Fibroblast of pulmonary artery (primary cell): ENCODE measurements around the gene SMYD2.

Experiments
- DNase-seq: peaks from one replicate; pipeline ENCODE4 v3.0.0-alpha.2; 2010; ENCODE audit warnings: low read depth
- H3K4me3 ChIP-seq: replicated peaks from 2 replicates; pipeline ENCODE4 v1.5.1; 2011; ENCODE audit warnings: low read depth, mild to moderate bottlenecking, control low read depth, low read length, moderate library complexity
- TF ChIP-seq, protein P1 (sequence below): IDR thresholded peaks from 2 replicates; pipeline ENCODE4 v1.5.1; 2011; ENCODE audit warnings: mild to moderate bottlenecking, control low read depth, low read length, inconsistent platforms; ENCODE audit errors: missing control alignments

The SMYD2 gene

DNA sequence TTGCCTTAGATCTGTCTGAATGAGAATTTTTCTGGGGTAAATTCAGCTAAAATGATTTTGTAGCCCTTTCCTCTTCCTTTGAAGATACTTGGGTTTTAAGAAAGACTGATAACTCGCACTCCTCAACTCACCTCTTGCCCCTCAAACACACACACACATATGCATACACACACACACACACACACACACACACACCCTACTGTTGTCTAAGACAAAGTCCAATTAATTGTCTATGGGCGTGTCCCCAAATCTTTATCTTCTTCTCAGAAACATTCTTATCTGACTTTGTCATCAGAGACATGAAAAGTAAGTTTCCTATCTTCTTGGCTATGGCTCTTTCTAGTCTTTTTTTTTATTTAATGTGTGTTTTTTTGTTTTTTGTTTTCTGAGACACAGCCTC is 36.1 kb upstream of the SMYD2 start:
- H3K4me3 ChIP-seq, result no peak overlapping the region
- DNase-seq, result no peak
- TF ChIP-seq, protein P1, sequence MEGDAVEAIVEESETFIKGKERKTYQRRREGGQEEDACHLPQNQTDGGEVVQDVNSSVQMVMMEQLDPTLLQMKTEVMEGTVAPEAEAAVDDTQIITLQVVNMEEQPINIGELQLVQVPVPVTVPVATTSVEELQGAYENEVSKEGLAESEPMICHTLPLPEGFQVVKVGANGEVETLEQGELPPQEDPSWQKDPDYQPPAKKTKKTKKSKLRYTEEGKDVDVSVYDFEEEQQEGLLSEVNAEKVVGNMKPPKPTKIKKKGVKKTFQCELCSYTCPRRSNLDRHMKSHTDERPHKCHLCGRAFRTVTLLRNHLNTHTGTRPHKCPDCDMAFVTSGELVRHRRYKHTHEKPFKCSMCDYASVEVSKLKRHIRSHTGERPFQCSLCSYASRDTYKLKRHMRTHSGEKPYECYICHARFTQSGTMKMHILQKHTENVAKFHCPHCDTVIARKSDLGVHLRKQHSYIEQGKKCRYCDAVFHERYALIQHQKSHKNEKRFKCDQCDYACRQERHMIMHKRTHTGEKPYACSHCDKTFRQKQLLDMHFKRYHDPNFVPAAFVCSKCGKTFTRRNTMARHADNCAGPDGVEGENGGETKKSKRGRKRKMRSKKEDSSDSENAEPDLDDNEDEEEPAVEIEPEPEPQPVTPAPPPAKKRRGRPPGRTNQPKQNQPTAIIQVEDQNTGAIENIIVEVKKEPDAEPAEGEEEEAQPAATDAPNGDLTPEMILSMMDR, result no peak

DNA sequence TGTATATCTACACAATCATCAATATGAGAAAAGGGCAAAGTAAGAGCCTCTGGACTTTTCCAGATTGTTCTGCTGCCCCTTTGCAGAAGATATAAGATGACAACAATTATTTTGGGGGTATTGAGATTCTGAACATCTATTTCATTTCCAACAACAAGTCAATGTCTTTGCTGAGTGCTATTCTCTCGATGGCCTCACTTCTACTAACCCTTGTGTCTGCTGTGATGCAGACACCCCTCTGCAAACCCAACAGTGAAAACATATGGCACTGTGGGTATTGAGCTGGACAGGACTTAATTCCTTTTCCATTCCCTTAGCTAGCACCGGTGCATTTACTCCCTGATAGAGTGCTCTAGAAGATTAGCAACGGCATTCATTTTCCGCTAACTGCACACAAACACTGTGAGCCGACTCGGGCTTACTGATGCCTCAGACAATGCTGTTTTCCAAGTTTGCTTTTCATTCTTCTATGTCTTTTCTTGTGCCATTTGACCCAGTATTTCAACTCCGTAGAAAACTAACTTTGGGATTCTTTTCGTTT is 33.4 kb upstream of the SMYD2 start:
- no peak for DNase-seq
- H3K4me3 ChIP-seq, result no peak overlapping the region
- TF ChIP-seq, protein P1, result no peak

DNA sequence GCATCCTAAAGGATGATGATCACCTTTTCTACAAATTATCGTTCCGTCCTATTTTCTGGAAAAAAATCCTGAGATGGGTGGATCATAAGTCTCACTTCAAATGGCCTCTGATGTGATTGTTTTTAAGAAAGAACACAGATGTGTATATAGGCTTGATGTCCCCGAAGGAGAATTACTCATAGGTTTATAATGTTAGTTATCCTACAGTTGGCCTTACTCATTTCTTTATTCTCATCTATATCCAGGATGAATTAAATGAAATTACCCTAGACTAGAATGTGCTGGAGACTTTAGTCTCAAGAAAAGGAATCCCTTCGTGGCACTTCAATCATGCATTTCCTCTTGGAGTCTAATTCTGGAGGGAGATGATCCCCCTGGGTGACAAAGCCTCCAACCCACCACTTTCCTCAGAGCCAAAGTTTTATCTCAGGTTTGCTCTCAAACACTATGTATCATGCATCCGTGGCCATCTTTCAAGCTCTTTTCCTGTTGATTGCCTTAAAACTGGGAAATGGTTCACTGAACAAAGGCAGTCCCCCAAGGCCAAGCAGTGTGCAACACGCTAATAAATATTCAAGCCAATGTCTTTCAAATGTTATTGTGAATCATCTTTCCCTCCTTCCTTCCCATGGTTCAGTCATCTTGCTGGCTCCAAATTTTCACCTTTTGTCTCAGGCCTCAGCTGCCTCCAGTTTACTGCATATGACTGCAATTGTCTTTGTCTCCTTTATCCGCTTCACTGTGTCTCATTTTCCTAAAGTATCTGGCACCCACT is 32.5 kb upstream of the SMYD2 start:
- H3K4me3 ChIP-seq, result no peak overlapping the region
- TF ChIP-seq, protein P1, result no peak
- DNase-seq, result no peak

DNA sequence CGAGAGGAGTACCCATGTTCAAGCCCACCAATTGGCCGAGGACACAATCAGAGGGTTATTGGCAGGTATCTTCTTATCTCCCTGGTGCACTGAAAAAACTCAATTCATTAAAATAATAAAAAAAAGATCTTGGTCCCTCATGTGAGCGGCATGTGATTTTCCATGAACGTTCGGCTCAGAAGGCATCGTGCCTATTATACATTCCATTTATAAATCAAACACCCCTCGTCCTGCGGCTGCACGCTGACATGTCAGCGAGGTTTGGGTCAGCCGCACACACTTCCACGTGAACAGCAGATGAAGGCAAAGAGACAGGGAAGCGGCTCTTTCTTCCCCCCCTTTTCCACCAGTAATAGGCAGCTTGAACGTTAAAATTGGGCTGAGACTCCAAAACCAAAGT is 31.3 kb upstream of the SMYD2 start:
- TF ChIP-seq, protein P1, result no peak
- no peak for DNase-seq
- H3K4me3 ChIP-seq, result no peak overlapping the region

DNA sequence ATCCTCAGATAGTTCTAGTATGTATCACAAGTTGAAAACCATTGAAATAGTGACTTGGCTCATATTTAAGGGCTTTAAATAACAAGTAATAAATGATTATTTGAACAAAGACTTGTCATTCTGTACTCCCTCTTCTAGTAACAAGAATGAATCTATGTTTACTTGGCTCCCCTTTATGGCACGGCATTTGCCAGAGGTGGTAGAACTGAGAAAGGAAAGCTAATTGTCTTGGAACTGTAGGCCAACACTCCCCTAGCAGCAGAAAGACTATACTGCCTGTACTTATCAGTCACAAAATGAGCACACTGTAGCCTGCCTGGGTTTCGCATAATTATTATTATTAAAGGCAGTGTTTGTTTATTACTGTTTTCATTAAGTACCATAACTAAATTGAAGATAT is 29.6 kb upstream of the SMYD2 start:
- no peak for DNase-seq
- TF ChIP-seq, protein P1, result no peak

DNA sequence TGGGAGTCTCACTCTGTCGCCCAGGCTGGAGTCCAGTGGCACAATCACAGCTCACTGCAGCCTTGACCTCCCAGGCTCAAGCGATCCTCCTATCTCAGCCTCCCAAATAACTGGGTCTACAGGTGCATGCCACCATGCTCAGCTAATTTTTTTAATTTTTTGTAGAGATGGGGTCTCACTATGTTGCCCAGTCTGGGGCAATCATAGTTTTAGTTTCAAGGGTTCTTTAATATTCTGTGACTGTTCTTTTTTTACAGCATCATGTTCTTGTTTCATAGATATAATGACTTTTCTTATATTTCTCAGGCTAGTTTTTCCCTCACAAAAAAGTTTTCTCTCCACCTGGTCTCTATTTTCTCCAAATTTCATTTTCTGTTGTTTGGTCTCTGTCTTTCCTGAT is 25.4 kb upstream of the SMYD2 start:
- DNase-seq, result no peak
- no peak overlapping the region for H3K4me3 ChIP-seq
- TF ChIP-seq, protein P1, result no peak

More for the DNA sequence above, 29.6 kb upstream of the SMYD2 start:
- H3K4me3 ChIP-seq, result no peak overlapping the region
